Measurements from ENCODE around the gene TRAFD1. TPM values are rescaled to one million over a fixed set of nuclear protein-coding genes. Genes with fewer than 3 reads are reported as not detected.

Gene TRAFD1
- total and polyA plus RNA-seq, 8 donors = 40.1 to 46.2 (median 42.6) TPM

GRCh38 chr12:112140728-112141127 is 15.4 kb downstream of the TRAFD1 start:
- Histone ChIP-seq H3K36me3 (peaks cover 3 to 100% of the 10 kb centered on the region in 2 donors), H3K27me3 (no peaks in the 10 kb centered on the region), H3K27ac (peak overlapping the region in 1 of 2 donors; percentile 76), H3K4me1 (peaks cover 0 to 34% of the 10 kb centered on the region in 2 donors), H3K4me3 (no peak overlapping the region), H3K9me3 (no peaks in the 10 kb centered on the region)
- ATAC-seq (no peak), DNase-seq (no peak)
- TF ChIP-seq, protein P1, sequence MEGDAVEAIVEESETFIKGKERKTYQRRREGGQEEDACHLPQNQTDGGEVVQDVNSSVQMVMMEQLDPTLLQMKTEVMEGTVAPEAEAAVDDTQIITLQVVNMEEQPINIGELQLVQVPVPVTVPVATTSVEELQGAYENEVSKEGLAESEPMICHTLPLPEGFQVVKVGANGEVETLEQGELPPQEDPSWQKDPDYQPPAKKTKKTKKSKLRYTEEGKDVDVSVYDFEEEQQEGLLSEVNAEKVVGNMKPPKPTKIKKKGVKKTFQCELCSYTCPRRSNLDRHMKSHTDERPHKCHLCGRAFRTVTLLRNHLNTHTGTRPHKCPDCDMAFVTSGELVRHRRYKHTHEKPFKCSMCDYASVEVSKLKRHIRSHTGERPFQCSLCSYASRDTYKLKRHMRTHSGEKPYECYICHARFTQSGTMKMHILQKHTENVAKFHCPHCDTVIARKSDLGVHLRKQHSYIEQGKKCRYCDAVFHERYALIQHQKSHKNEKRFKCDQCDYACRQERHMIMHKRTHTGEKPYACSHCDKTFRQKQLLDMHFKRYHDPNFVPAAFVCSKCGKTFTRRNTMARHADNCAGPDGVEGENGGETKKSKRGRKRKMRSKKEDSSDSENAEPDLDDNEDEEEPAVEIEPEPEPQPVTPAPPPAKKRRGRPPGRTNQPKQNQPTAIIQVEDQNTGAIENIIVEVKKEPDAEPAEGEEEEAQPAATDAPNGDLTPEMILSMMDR (IDR thresholded peaks at IDR 0.05) = no peak
- intact Hi-C loops (cut with DNase I) = no loop called here

GRCh38 chr12:112146123-112146522 is 20.8 kb downstream of the TRAFD1 start:
- no peak for ATAC-seq
- Histone ChIP-seq H3K9me3 (no peaks in the 10 kb centered on the region), H3K27ac (no peak overlapping the region), H3K4me3 (no peak overlapping the region), H3K36me3 (peaks cover 11 to 100% of the 10 kb centered on the region in 2 donors), H3K27me3 (no peaks in the 10 kb centered on the region), H3K4me1 (peaks cover 3 to 16% of the 10 kb centered on the region in 2 donors)
- intact Hi-C loops (cut with DNase I) = no loop called here
- no peak for DNase-seq
- TF ChIP-seq, protein P1 (IDR thresholded peaks at IDR 0.05) = no peak

GRCh38 chr12:112148031-112148513 is 22.7 kb downstream of the TRAFD1 start:
- H3K27me3 ChIP-seq = no peaks in the 10 kb centered on the region
- peaks cover 11 to 100% of the 10 kb centered on the region in 2 donors for H3K36me3 ChIP-seq
- peaks cover 3 to 10% of the 10 kb centered on the region in 2 donors for H3K4me1 ChIP-seq
- no peak overlapping the region for H3K4me3 ChIP-seq
- ATAC-seq (no peak), DNase-seq (no peak)
- no peaks in the 10 kb centered on the region for H3K9me3 ChIP-seq
- intact Hi-C loops (cut with DNase I) = no loop called here
- H3K27ac ChIP-seq = peak overlapping the region in 1 of 2 donors; percentile 28
- TF ChIP-seq, protein P1 (IDR thresholded peaks at IDR 0.05) = no peak

GRCh38 chr12:112149596-112149995 is 24.2 kb downstream of the TRAFD1 start:
- intact Hi-C loops (cut with DNase I) = no loop called here

GRCh38 chr12:112151766-112152541 is 26.6 kb downstream of the TRAFD1 start:
- no peak for ATAC-seq

More at GRCh38 chr12:112149596-112149995, 24.2 kb downstream of the TRAFD1 start:
- Histone ChIP-seq H3K4me1 (peaks cover 3 to 10% of the 10 kb centered on the region in 2 donors), H3K27me3 (no peaks in the 10 kb centered on the region), H3K4me3 (no peak overlapping the region), H3K27ac (no peak overlapping the region), H3K36me3 (peaks cover 11 to 100% of the 10 kb centered on the region in 2 donors), H3K9me3 (no peaks in the 10 kb centered on the region)
- ATAC-seq (peak; percentile 91), DNase-seq (peak in 3 of 4 donors; percentile 46 to 61 (median 48))
- TF ChIP-seq, protein P1 (IDR thresholded peaks at IDR 0.05) = no peak

More at GRCh38 chr12:112151766-112152541, 26.6 kb downstream of the TRAFD1 start:
- intact Hi-C loops (cut with DNase I) = no loop called here
- DNase-seq = no peak
- no peak overlapping the region for H3K4me3 ChIP-seq
- H3K27ac ChIP-seq = no peak overlapping the region
- TF ChIP-seq, protein P1 (IDR thresholded peaks at IDR 0.05) = no peak
- no peaks in the 10 kb centered on the region for H3K27me3 ChIP-seq
- H3K4me1 ChIP-seq = peaks cover 3 to 10% of the 10 kb centered on the region in 2 donors
- H3K36me3 ChIP-seq = peaks cover 11 to 91% of the 10 kb centered on the region in 2 donors
- H3K9me3 ChIP-seq = no peaks in the 10 kb centered on the region

Data from left lung (tissue), 10 donors.